ENCODE measurements around the gene ATP4A. TPM values are rescaled to one million over a fixed set of nuclear protein-coding genes. Genes with fewer than 3 reads are reported as not detected.

The ATP4A gene
- total RNA-seq, 1 donor from 2014 or later: not detected

DNA sequence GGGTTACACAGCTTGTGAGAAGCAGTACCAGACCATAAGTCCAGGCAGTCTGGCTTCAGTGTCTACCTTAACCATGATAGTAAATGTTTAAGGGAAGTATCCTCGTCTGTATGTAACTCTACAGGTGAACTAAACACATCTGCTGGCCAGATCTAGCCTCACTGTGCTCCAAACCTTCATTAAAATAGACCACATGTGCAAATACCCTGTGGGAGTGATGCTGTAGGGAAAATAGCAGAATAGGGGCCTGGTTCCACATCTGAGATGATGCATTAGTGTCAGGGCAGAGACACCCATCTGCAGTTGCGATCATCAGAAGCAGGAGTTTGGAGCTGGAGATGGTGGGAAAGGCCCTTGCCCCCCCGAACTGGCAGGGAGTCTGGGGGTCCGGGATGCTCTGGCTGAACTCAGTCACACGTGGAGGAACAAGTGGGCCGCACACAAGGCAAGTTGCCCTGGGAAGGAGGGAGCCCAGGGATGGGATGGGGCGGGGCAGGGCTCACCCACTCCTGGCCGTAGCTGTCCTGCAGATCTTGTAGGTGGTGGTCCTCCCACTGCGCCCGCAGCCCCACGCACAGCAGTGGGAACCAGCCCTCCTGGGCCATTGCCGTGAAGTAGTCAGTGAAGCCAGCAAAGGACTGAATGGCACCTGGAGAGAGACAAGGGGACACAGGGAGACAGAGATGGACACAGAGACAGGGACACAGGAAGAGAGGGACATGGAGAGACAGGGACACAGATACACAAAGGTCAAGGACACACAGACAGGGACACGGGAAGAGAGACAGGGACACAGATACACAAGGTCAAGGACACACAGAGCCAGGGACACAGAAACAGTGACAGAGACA lies 10.7 kb downstream of the ATP4A start:
- FAIRE-seq (no peak), DNase-seq (ENCODE audit: low read depth) (no peak)
- Mint-ChIP-seq H3K4me3 (ENCODE audit: unreplicated experiment) (no peak overlapping the region), H3K27me3 (ENCODE audit: low read depth, unreplicated experiment) (peaks cover 42% of the 10 kb centered on the region), H3K9me3 (ENCODE audit: unreplicated experiment) (no peaks in the 10 kb centered on the region), H3K27ac (ENCODE audit: unreplicated experiment) (no peak overlapping the region), H3K4me1 (ENCODE audit: low read depth, unreplicated experiment) (no peaks in the 10 kb centered on the region), H3K36me3 (ENCODE audit: low read depth, unreplicated experiment) (peaks cover 12% of the 10 kb centered on the region)
- peaks cover 18% of the 10 kb centered on the region for H4K20me1 ChIP-seq (ENCODE audit: insufficient read depth, low read length)
- TF ChIP-seq, protein P1, sequence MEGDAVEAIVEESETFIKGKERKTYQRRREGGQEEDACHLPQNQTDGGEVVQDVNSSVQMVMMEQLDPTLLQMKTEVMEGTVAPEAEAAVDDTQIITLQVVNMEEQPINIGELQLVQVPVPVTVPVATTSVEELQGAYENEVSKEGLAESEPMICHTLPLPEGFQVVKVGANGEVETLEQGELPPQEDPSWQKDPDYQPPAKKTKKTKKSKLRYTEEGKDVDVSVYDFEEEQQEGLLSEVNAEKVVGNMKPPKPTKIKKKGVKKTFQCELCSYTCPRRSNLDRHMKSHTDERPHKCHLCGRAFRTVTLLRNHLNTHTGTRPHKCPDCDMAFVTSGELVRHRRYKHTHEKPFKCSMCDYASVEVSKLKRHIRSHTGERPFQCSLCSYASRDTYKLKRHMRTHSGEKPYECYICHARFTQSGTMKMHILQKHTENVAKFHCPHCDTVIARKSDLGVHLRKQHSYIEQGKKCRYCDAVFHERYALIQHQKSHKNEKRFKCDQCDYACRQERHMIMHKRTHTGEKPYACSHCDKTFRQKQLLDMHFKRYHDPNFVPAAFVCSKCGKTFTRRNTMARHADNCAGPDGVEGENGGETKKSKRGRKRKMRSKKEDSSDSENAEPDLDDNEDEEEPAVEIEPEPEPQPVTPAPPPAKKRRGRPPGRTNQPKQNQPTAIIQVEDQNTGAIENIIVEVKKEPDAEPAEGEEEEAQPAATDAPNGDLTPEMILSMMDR (IDR thresholded peaks at IDR 0.05; ENCODE audit: insufficient read depth, low read depth, low read length): no peak
- no peak for TF ChIP-seq EZH2 (IDR thresholded peaks at IDR 0.05; ENCODE audit: insufficient read depth, low read length)
- H3K4me1 ChIP-seq (ENCODE audit: insufficient read depth, low read length): peaks cover under 1% of the 10 kb centered on the region
- no peak overlapping the region for H3K9ac ChIP-seq (ENCODE audit: low read length)
- H3K4me3 ChIP-seq (ENCODE audit: insufficient read depth, low read depth, low read length): no peak overlapping the region
- H3K27ac ChIP-seq (ENCODE audit: low read depth, low read length): no peak overlapping the region
- no peaks in the 10 kb centered on the region for H3K9me3 ChIP-seq (ENCODE audit: insufficient read depth, low read depth, low read length)
- H2AFZ ChIP-seq (ENCODE audit: low read depth, low read length): no peak overlapping the region
- H3K36me3 ChIP-seq (ENCODE audit: insufficient read depth, low read length): no peaks in the 10 kb centered on the region
- H3K79me2 ChIP-seq (ENCODE audit: insufficient read depth, low read length): no peaks in the 10 kb centered on the region
- H3K4me2 ChIP-seq (ENCODE audit: low read length): no peak overlapping the region
- no peaks in the 10 kb centered on the region for H3K27me3 ChIP-seq (ENCODE audit: insufficient read depth, low read length)

DNA sequence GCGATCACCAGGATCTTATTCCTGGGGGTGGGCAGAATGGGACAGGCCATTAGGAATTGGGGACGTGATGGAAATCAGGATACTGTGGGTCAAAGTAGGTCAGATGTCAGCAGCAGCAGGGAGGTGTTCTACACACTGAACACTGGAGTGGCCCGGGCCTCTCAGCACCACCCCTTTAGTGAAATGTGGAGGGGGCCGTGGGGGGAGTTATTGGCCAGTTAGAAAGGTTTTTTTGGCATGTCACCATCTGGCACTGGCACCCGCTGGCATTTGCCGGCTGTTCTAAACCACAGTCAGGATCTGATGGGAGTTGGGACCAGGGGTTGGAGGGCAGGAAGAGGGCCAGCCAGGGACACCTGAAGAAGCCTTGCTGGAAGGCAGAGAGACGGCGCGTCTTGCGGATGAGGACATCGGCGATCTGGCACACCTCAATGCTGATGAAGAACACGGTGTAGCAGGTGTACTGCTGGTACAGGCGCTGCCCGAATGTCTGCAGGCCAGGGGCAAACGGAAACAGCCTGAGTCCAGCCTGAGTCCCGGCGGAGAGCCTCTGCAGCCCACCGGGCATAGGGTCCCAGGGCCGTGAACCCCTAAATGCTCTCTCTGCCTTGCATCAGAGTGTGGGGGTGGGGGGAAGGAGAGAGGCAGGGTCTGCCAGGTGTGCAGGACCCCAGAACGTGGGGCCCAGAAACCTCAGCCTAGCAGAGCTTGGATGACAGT lies 12.2 kb downstream of the ATP4A start:
- TF ChIP-seq EZH2 (IDR thresholded peaks at IDR 0.05; ENCODE audit: insufficient read depth, low read length): no peak
- TF ChIP-seq, protein P1 (IDR thresholded peaks at IDR 0.05; ENCODE audit: insufficient read depth, low read depth, low read length): no peak
- no peak overlapping the region for H3K4me3 ChIP-seq (ENCODE audit: insufficient read depth, low read depth, low read length)
- H3K36me3 ChIP-seq (ENCODE audit: insufficient read depth, low read length): no peaks in the 10 kb centered on the region
- DNase-seq (ENCODE audit: low read depth): no peak
- no peak overlapping the region for H3K9ac ChIP-seq (ENCODE audit: low read length)
- no peak overlapping the region for H2AFZ ChIP-seq (ENCODE audit: low read depth, low read length)
- peaks cover 7% of the 10 kb centered on the region for H3K4me1 ChIP-seq (ENCODE audit: insufficient read depth, low read length)
- H3K9me3 ChIP-seq (ENCODE audit: insufficient read depth, low read depth, low read length): no peaks in the 10 kb centered on the region
- H3K36me3 Mint-ChIP-seq (ENCODE audit: low read depth, unreplicated experiment): peaks cover 15% of the 10 kb centered on the region
- peaks cover 21% of the 10 kb centered on the region for H4K20me1 ChIP-seq (ENCODE audit: insufficient read depth, low read length)
- H3K4me3 Mint-ChIP-seq (ENCODE audit: unreplicated experiment): no peak overlapping the region
- no peaks in the 10 kb centered on the region for H3K9me3 Mint-ChIP-seq (ENCODE audit: unreplicated experiment)
- no peaks in the 10 kb centered on the region for H3K27me3 ChIP-seq (ENCODE audit: insufficient read depth, low read length)
- no peak overlapping the region for H3K27ac ChIP-seq (ENCODE audit: low read depth, low read length)
- peaks cover 5% of the 10 kb centered on the region for H3K4me1 Mint-ChIP-seq (ENCODE audit: low read depth, unreplicated experiment)
- H3K27ac Mint-ChIP-seq (ENCODE audit: unreplicated experiment): no peak overlapping the region
- peaks cover 13% of the 10 kb centered on the region for H3K79me2 ChIP-seq (ENCODE audit: insufficient read depth, low read length)
- H3K4me2 ChIP-seq (ENCODE audit: low read length): no peak overlapping the region
- peaks cover 36% of the 10 kb centered on the region for H3K27me3 Mint-ChIP-seq (ENCODE audit: low read depth, unreplicated experiment)
- no peak for FAIRE-seq
